ENCODE measurements around the gene FNDC5.

The FNDC5 gene

GRCh38 chr1:32863881-32864245 is 6.8 kb downstream of the FNDC5 start:
- TF ChIP-seq CTCF (conservative IDR thresholded peaks at IDR 0.05; ENCODE audit: low read depth, low read length), result no peak
- no peak for DNase-seq (ENCODE audit: low read depth)
- H3K4me3 ChIP-seq (ENCODE audit: low read length), result no peak overlapping the region

GRCh38 chr1:32863218-32863880 is 7.4 kb downstream of the FNDC5 start:
- TF ChIP-seq CTCF (conservative IDR thresholded peaks at IDR 0.05; ENCODE audit: low read depth, low read length), result no peak
- no peak for DNase-seq (ENCODE audit: low read depth)
- H3K4me3 ChIP-seq (ENCODE audit: low read length), result no peak overlapping the region

GRCh38 chr1:32861904-32862695 is 8.6 kb downstream of the FNDC5 start:
- no peak overlapping the region for H3K4me3 ChIP-seq (ENCODE audit: low read length)
- no peak for TF ChIP-seq CTCF (conservative IDR thresholded peaks at IDR 0.05; ENCODE audit: low read depth, low read length)
- no peak for DNase-seq (ENCODE audit: low read depth)

GRCh38 chr1:32860566-32860965 is 10.1 kb downstream of the FNDC5 start:
- TF ChIP-seq CTCF (conservative IDR thresholded peaks at IDR 0.05; ENCODE audit: low read depth, low read length), result no peak
- DNase-seq (ENCODE audit: low read depth), result no peak
- H3K4me3 ChIP-seq (ENCODE audit: low read length), result no peak overlapping the region

- no peak for TF ChIP-seq CTCF (conservative IDR thresholded peaks at IDR 0.05; ENCODE audit: low read depth, low read length)
- no peak for DNase-seq (ENCODE audit: low read depth)
- H3K4me3 ChIP-seq (ENCODE audit: low read length), result no peak overlapping the region
Observed at GRCh38 chr1:32859915-32860314, 10.8 kb downstream of the FNDC5 start.

GRCh38 chr1:32858791-32859190 is 11.9 kb downstream of the FNDC5 start:
- no peak overlapping the region for H3K4me3 ChIP-seq (ENCODE audit: low read length)
- TF ChIP-seq CTCF (conservative IDR thresholded peaks at IDR 0.05; ENCODE audit: low read depth, low read length), result no peak
- no peak for DNase-seq (ENCODE audit: low read depth)

GRCh38 chr1:32858136-32858535 is 12.6 kb downstream of the FNDC5 start:
- no peak for TF ChIP-seq CTCF (conservative IDR thresholded peaks at IDR 0.05; ENCODE audit: low read depth, low read length)
- DNase-seq (ENCODE audit: low read depth), result no peak
- no peak overlapping the region for H3K4me3 ChIP-seq (ENCODE audit: low read length)

All from retinal pigment epithelial cell (primary cell).